Lower lobe of right lung (tissue), 2 donors: ENCODE data around the gene PRKRIP1. TPM values are rescaled to one million over a fixed set of nuclear protein-coding genes. Genes with fewer than 3 reads are reported as not detected.
A peak's percentile ranks its signal among the peaks of the same experiment; 100 is the strongest.
"Not testable (repeated sequence)": the region's sequence is repeated elsewhere in the genome, so short reads cannot be mapped to it uniquely, and the experiment has no call there.

Experiments
- ATAC-seq, 2 donors: fragments of 200-7000 bp; cut with Tn5 transposase; one replicate each; pipeline ENCODE4 v1.9.1; 2020 to 2022; ENCODE audit warnings: mild to moderate bottlenecking in 2 of 2, moderate library complexity in 2 of 2
- DNase-seq: peaks from one replicate; pipeline ENCODE4 v3.0.0-alpha.2; 2020
- H3K27ac ChIP-seq: fragments of 200-600 bp; one replicate; pipeline ENCODE4 v1.8.0; 2022
- H3K27me3 ChIP-seq: fragments of 200-600 bp; one replicate; pipeline ENCODE4 v1.8.0; 2022; ENCODE audit warnings: low read depth
- H3K36me3 ChIP-seq: fragments of 200-600 bp; one replicate; pipeline ENCODE4 v1.8.0; 2022; ENCODE audit warnings: mild to moderate bottlenecking
- H3K4me1 ChIP-seq: fragments of 200-600 bp; one replicate; pipeline ENCODE4 v1.8.0; 2022
- H3K4me3 ChIP-seq: fragments of 200-600 bp; one replicate; pipeline ENCODE4 v1.8.0; 2022; ENCODE audit warnings: mild to moderate bottlenecking
- H3K9me3 ChIP-seq: fragments of 200-600 bp; one replicate; pipeline ENCODE4 v1.8.0; 2022
- intact Hi-C: fragments of 100-400 bp; cut with DNase I; formaldehyde crosslinking; loops from one replicate; pipeline ENCODE4 v1.11.0; 2022
- total RNA-seq: library from RNA; stranded (reverse); fragmentation: NEBNext Ultra II Directional; extraction: Animal tissue kit (Norgen Biotek cat#: 25700); gene quantifications from one replicate; pipeline ENCODE4 v1.2.1, GENCODE V29; 2021
- TF ChIP-seq, protein P1 (sequence below): fragments of 200-600 bp; IDR thresholded peaks from one replicate; pipeline ENCODE4 v1.8.0; 2022; ENCODE audit warnings: antibody characterized with exemption, mild to moderate bottlenecking
- donor health status: DM: no; HTN: yes; CAD: no; lungs with severe emphysema.

Gene PRKRIP1
- total RNA-seq, 1 donor from 2014 or later = 20.3 TPM

DNA sequence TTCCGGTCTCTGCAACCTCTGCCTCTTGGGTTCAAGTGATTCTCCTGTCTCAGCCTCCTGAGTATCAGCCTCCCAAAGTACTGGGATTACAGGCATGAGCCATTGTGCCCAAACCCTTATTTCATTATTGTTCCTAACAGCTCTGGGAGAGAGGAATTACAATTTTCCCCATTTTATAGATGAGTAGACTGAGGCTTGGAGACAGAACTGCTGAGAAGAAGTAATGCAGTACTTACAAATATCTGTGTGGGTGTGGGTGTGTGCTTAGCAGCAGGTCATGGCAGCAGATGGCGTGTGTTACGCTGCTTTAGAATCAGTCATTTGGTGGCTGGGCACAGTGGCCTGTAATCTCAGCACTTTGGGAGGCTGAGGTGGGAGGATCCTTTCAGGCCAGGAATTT, 7.4 kb downstream of the PRKRIP1 start:
- H3K4me3 ChIP-seq = no peak overlapping the region
- no peaks in the 10 kb centered on the region for H3K9me3 ChIP-seq
- peaks cover 100% of the 10 kb centered on the region for H3K36me3 ChIP-seq
- TF ChIP-seq, protein P1, sequence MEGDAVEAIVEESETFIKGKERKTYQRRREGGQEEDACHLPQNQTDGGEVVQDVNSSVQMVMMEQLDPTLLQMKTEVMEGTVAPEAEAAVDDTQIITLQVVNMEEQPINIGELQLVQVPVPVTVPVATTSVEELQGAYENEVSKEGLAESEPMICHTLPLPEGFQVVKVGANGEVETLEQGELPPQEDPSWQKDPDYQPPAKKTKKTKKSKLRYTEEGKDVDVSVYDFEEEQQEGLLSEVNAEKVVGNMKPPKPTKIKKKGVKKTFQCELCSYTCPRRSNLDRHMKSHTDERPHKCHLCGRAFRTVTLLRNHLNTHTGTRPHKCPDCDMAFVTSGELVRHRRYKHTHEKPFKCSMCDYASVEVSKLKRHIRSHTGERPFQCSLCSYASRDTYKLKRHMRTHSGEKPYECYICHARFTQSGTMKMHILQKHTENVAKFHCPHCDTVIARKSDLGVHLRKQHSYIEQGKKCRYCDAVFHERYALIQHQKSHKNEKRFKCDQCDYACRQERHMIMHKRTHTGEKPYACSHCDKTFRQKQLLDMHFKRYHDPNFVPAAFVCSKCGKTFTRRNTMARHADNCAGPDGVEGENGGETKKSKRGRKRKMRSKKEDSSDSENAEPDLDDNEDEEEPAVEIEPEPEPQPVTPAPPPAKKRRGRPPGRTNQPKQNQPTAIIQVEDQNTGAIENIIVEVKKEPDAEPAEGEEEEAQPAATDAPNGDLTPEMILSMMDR = no peak
- DNase-seq (no peak), ATAC-seq (no peak)
- H3K27ac ChIP-seq = no peak overlapping the region
- no peaks in the 10 kb centered on the region for H3K27me3 ChIP-seq
- H3K4me1 ChIP-seq = no peaks in the 10 kb centered on the region
- intact Hi-C loops = no loop called here

DNA sequence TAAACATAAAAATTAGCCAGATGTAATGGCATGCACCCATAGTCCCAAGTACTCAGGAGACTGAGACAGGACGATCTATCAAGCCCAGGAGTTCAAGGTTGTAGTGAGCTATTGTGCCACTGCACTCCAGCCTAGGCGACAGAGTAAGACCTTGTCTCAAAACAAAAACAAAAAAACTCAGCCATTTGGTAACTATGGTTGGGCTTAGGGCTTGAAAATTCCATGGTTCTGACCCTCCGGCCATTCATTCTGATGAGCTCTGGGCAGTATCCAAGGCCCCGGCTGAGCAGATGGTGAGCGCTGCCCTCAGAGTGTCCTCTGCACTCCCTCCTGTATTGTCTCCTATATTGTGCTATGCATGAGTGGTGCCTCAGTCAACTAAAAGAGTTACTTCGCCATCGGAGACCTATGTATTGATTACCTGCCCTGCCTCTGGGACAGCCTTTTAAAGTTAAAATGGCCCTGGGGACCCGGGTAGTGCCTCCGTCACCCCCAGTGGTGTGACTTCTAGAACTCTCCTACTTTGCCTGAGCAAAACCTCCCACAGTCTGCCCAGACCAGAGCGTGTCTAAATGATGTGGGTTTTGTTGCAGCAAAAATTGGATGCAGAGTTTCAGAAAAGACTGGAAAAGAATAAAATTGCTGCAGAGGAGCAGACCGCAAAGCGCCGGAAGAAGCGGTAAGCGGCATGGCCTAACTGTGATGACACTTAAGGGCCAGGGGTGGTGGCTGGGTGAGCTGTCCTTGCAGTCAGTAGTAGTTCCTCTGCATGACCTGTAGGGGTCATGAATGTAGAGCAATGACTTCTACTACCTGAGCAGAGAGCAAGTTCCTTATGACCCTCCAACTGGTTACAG, 8.1 kb downstream of the PRKRIP1 start:
- intact Hi-C loops = no loop called here
- Histone ChIP-seq H3K4me3 (no peak overlapping the region), H3K36me3 (peaks cover 100% of the 10 kb centered on the region), H3K4me1 (no peaks in the 10 kb centered on the region), H3K27me3 (no peaks in the 10 kb centered on the region), H3K9me3 (no peaks in the 10 kb centered on the region), H3K27ac (no peak overlapping the region)
- TF ChIP-seq, protein P1 = peak; percentile 67
- ATAC-seq (peak; percentile 93 to 94), DNase-seq (peak; percentile 57)

DNA sequence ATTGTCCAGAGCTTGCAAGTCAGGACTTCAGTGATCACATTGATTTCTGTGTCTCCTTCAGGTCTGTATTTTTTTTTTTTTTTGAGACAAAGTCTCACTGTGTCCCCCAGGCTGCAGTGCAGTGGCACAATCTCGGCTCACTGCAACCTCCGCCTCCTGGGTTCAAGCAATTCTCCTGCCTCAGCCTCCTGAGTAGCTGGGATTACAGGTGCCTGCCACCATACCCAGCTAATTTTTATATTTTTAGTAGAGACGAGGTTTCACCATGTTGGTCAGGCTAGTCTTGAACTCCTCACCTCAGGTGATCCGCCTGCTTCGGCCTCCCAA, 8.7 kb downstream of the PRKRIP1 start:
- H3K9me3 ChIP-seq, H3K4me3 ChIP-seq, ATAC-seq, H3K27ac ChIP-seq, intact Hi-C loops, DNase-seq, H3K4me1 ChIP-seq, H3K27me3 ChIP-seq: not testable (repeated sequence)
- H3K36me3 ChIP-seq = peaks cover 100% of the 10 kb centered on the region

DNA sequence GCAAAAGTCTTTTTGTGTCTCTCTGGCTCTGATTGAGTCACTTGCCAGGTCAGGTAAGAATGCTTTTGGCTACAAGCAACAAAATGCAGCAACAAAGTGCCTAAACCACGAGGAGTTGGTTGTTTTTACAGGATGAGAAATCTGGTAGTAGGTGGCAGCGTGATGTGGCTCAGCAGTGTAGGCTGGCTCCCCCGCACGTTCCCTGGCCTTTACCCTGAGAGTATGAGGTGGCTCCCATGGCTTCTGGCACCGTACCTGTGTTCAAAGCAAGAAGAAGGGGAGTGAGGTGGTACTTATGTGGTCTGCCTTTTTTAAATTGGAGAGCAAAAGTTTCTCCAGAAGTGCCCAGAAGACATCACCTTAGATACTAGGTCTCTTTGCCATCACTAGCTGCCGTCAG, 11.7 kb downstream of the PRKRIP1 start:
- TF ChIP-seq, protein P1 = no peak
- Histone ChIP-seq H3K36me3 (peaks cover 100% of the 10 kb centered on the region), H3K4me3 (no peak overlapping the region), H3K27me3 (no peaks in the 10 kb centered on the region), H3K27ac (no peak overlapping the region), H3K4me1 (no peaks in the 10 kb centered on the region), H3K9me3 (no peaks in the 10 kb centered on the region)
- intact Hi-C loops = no loop called here
- no peak for DNase-seq
- ATAC-seq = no peak

DNA sequence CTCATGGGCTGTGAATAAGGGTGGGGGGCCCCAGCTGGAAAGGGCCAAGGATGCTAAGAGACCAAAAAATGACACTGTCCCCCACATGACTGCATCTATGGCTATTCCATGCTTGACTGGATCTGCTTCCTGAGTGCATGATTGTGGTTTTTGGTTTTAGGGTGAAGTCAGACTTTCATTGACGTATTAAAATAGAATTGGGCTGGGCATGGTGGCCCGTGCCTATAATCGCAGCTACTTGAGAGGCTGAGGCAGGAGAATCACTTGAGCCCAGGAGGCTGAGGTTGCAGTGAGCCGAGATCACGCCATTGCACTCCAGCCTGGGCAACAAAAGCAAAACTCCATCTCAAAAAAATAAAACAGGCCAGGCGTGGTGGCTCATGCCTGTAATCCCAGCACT, 12.4 kb downstream of the PRKRIP1 start:
- H3K4me1 ChIP-seq, H3K27me3 ChIP-seq, H3K9me3 ChIP-seq, H3K4me3 ChIP-seq, DNase-seq, H3K27ac ChIP-seq, ATAC-seq, intact Hi-C loops: not testable (repeated sequence)
- peaks cover 100% of the 10 kb centered on the region for H3K36me3 ChIP-seq

- H3K27me3 ChIP-seq = no peaks in the 10 kb centered on the region
- H3K36me3 ChIP-seq = peaks cover 100% of the 10 kb centered on the region
- ATAC-seq = no peak
- H3K4me3 ChIP-seq = no peak overlapping the region
- no peaks in the 10 kb centered on the region for H3K4me1 ChIP-seq
- intact Hi-C loops = no loop called here
- DNase-seq = no peak
- TF ChIP-seq, protein P1 = no peak
- no peaks in the 10 kb centered on the region for H3K9me3 ChIP-seq
- H3K27ac ChIP-seq = no peak overlapping the region
These were observed 13.2 kb downstream of the PRKRIP1 start for GRCh38 chr7:102409340-102409739.
